Right atrium auricular region (tissue), 2 donors: Measurements from ENCODE around the gene ZNF335. TPM values are rescaled to one million over a fixed set of nuclear protein-coding genes. Genes with fewer than 3 reads are reported as not detected.
A peak's percentile ranks its signal among the peaks of the same experiment; 100 is the strongest.

Experiments used
- DNase-seq: peaks from one replicate; pipeline ENCODE4 v3.0.0-alpha.2; 2019; ENCODE audit warnings: low spot score
- H3K27ac ChIP-seq, 2 donors: fragments of 200-600 bp; sonication (generic); 1 replicate in 1 of 2; 2 replicates in 1 of 2; pipeline ENCODE4 v1.5.1; 2016 to 2019
- H3K27me3 ChIP-seq, 2 donors: fragments of 200-600 bp; sonication (generic); one replicate each; pipeline versions ENCODE4 v1.5.1 to v1.6.0; 2017 to 2019
- H3K36me3 ChIP-seq: fragments of 200-600 bp; sonication (generic); one replicate; pipeline ENCODE4 v1.5.1; 2016
- H3K4me1 ChIP-seq, 2 donors: fragments of 200-600 bp; sonication (generic); one replicate each; pipeline versions ENCODE4 v1.5.1 to v1.6.0; 2017 to 2019
- H3K4me3 ChIP-seq, 2 donors: fragments of 200-600 bp; sonication (generic); 1 replicate in 1 of 2; 2 replicates in 1 of 2; pipeline ENCODE4 v1.5.1; 2017 to 2019; ENCODE audit warnings: mild to moderate bottlenecking in 1 of 2, moderate library complexity in 1 of 2
- H3K9me3 ChIP-seq, 2 donors: fragments of 200-600 bp; sonication (generic); one replicate each; pipeline ENCODE4 v1.5.1; 2019
- total RNA-seq, 2 donors: library from RNA; depleted of rRNA; stranded (reverse); fragments of >200 nt; gene quantifications; one replicate each; pipeline ENCODE4 v1.1.0, GENCODE V29; 2016
- TF ChIP-seq, protein P1 (sequence below), 2 donors: fragments of 200-600 bp; sonication (generic); IDR thresholded peaks; one replicate each; pipeline ENCODE4 v1.5.1; 2019; ENCODE audit warnings: antibody characterized with exemption in 2 of 2

The ZNF335 gene
- total RNA-seq, 2 donors from 2014 or later: 6.6 to 12.1 TPM

GRCh38 chr20:45948742-45949541, 23.1 kb downstream of the ZNF335 start:
- Histone ChIP-seq H3K27ac (no peak overlapping the region), H3K9me3 (no peaks in the 10 kb centered on the region), H3K4me3 (no peak overlapping the region), H3K4me1 (peaks cover 0 to 10% of the 10 kb centered on the region in 2 donors), H3K27me3 (no peaks in the 10 kb centered on the region), H3K36me3 (peaks cover 98% of the 10 kb centered on the region)
- no peak for DNase-seq
- TF ChIP-seq, protein P1, sequence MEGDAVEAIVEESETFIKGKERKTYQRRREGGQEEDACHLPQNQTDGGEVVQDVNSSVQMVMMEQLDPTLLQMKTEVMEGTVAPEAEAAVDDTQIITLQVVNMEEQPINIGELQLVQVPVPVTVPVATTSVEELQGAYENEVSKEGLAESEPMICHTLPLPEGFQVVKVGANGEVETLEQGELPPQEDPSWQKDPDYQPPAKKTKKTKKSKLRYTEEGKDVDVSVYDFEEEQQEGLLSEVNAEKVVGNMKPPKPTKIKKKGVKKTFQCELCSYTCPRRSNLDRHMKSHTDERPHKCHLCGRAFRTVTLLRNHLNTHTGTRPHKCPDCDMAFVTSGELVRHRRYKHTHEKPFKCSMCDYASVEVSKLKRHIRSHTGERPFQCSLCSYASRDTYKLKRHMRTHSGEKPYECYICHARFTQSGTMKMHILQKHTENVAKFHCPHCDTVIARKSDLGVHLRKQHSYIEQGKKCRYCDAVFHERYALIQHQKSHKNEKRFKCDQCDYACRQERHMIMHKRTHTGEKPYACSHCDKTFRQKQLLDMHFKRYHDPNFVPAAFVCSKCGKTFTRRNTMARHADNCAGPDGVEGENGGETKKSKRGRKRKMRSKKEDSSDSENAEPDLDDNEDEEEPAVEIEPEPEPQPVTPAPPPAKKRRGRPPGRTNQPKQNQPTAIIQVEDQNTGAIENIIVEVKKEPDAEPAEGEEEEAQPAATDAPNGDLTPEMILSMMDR (IDR thresholded peaks at IDR 0.05): no peak

DNA sequence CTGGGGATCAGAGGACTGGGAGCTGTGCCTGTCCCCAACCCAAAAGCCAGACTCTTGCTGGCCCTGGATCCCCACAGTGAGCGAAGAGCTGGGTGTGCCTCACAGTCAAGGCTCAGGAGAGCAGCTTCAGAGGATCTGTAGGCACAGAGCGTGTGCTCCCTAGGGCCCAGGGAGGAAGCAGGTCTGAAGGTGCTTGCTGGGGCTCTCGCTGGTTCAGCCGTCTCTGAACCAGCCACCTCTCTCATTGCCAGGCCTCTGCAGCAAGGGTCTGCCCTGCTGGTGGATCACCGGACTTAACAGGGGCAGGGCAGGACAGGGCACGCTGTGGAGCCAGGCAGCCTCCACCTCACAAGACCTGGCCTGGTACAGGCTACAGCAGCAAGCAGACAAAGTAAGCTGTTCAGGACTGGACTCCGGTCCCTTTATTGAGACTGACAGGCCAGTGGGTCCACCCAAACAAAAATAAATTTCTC, 23.7 kb downstream of the ZNF335 start:
- Histone ChIP-seq H3K36me3 (peaks cover 99% of the 10 kb centered on the region), H3K27me3 (no peaks in the 10 kb centered on the region), H3K9me3 (no peaks in the 10 kb centered on the region), H3K4me1 (peaks cover 0 to 10% of the 10 kb centered on the region in 2 donors), H3K27ac (no peak overlapping the region), H3K4me3 (no peak overlapping the region)
- DNase-seq: no peak
- TF ChIP-seq, protein P1 (IDR thresholded peaks at IDR 0.05): no peak

- peaks cover 0 to 10% of the 10 kb centered on the region in 2 donors for H3K4me1 ChIP-seq
- no peaks in the 10 kb centered on the region for H3K27me3 ChIP-seq
- H3K36me3 ChIP-seq: peaks cover 99% of the 10 kb centered on the region
- no peak overlapping the region for H3K4me3 ChIP-seq
- H3K9me3 ChIP-seq: no peaks in the 10 kb centered on the region
- TF ChIP-seq, protein P1 (IDR thresholded peaks at IDR 0.05): no peak
- no peak for DNase-seq
- no peak overlapping the region for H3K27ac ChIP-seq
These were observed 24.7 kb downstream of the ZNF335 start for GRCh38 chr20:45947110-45947866.

DNA sequence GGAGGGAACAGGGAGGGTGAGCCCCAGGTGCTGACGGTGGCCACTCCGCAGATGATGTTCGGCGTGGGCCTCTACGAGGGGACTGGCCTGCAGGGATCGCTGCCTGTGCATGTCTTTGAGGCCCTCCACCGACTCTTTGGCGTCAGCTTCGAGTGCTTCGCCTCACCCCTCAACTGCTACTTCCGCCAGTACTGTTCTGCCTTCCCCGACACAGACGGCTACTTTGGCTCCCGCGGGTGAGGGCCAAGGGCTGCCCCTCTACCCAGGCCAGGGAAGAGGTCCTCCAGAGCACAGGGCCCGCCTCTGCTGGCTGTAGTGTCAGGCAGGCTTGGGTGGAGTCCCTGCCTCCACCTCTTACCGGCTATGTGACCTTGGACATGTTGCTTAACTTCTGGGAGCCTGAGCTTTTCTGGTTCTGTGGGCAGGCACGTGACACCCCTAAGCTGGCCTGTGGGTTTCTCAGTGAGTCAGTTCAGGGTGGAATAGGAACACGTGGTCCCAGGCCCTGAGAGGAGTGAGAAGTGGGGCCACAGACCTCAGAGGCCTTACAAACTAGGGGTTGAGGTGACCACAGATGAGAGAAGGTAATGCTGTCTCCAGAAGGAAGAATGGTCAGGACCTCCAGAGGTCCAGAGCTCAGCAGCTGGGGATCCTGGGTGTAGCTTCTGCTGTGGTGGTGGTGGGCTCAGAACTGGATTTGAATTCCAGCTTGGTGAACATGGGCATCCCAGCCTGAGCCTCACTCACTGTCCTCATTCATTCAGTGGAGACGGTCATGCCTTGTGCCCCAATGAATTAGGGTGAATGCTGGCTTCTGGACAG, 25.6 kb downstream of the ZNF335 start:
- Histone ChIP-seq H3K4me3 (no peak overlapping the region), H3K9me3 (no peaks in the 10 kb centered on the region), H3K27me3 (no peaks in the 10 kb centered on the region), H3K27ac (peak overlapping the region in 1 of 2 donors; percentile 31), H3K4me1 (peaks cover 0 to 10% of the 10 kb centered on the region in 2 donors), H3K36me3 (peaks cover 99% of the 10 kb centered on the region)
- TF ChIP-seq, protein P1 (IDR thresholded peaks at IDR 0.05): no peak
- DNase-seq: peak; percentile 85

GRCh38 chr20:45945678-45946148, 26.3 kb downstream of the ZNF335 start:
- no peak for DNase-seq
- Histone ChIP-seq H3K4me1 (peaks cover 0 to 10% of the 10 kb centered on the region in 2 donors), H3K9me3 (no peaks in the 10 kb centered on the region), H3K36me3 (peaks cover 99% of the 10 kb centered on the region), H3K4me3 (no peak overlapping the region), H3K27me3 (no peaks in the 10 kb centered on the region), H3K27ac (peak overlapping the region in 1 of 2 donors; percentile 31)
- TF ChIP-seq, protein P1 (IDR thresholded peaks at IDR 0.05): no peak
